ENCODE data around the gene INCENP.
"Not testable (repeated sequence)": the region's sequence is repeated elsewhere in the genome, so short reads cannot be mapped to it uniquely, and the experiment has no call there.

Gene INCENP

DNA sequence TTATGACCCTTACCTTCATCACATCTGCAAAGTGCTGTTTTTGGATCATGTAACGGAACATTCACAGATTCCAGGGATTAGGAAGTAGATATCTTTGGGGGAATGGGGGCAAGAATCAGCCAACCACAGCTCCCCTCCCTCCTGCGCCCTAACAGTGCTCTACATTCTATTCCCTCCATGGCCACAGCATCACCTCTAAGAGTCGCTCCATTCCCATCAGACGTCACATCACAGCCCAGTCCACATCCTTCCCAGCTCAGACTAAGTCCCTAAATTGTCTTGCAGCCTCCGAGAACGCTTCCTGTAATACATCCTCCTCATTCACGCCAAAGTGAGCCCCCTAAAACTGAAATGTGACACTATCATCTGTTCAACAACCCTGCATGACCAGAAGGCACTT lies 72.1 kb downstream of the INCENP start:
- no peak overlapping the region for H3K27ac ChIP-seq
- H3K27me3 ChIP-seq: peaks cover 0 to 25% of the 10 kb centered on the region in 2 donors
- H3K4me3 ChIP-seq: no peak overlapping the region
- DNase-seq: no peak
- TF ChIP-seq, protein P1, sequence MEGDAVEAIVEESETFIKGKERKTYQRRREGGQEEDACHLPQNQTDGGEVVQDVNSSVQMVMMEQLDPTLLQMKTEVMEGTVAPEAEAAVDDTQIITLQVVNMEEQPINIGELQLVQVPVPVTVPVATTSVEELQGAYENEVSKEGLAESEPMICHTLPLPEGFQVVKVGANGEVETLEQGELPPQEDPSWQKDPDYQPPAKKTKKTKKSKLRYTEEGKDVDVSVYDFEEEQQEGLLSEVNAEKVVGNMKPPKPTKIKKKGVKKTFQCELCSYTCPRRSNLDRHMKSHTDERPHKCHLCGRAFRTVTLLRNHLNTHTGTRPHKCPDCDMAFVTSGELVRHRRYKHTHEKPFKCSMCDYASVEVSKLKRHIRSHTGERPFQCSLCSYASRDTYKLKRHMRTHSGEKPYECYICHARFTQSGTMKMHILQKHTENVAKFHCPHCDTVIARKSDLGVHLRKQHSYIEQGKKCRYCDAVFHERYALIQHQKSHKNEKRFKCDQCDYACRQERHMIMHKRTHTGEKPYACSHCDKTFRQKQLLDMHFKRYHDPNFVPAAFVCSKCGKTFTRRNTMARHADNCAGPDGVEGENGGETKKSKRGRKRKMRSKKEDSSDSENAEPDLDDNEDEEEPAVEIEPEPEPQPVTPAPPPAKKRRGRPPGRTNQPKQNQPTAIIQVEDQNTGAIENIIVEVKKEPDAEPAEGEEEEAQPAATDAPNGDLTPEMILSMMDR (IDR thresholded peaks at IDR 0.05): no peak
- intact Hi-C loops (cut with DNase I; ENCODE audit: low total_unique reads): no loop called here
- no peaks in the 10 kb centered on the region for H3K9me3 ChIP-seq
- no peaks in the 10 kb centered on the region for H3K4me1 ChIP-seq
- H3K36me3 ChIP-seq: no peaks in the 10 kb centered on the region

DNA sequence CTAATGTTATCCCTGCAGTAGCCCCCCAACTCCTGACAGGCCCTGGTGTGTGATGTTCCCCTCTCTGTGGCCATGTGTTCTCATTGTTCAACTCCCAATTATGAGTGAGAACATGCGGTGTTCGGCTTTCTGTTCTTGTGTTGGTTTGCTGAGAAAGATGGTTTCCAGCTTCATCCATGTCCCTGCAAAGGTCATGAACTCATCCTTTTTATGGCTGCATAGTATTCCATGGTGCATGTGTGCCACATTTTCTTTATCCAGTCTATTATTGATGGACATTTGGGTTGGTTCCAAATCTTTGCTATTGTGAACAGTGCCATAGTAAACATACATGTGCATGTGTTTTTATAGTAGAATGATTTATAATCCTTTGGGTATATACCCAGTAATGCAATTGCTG lies 73.6 kb downstream of the INCENP start:
- H3K4me3 ChIP-seq; H3K4me1 ChIP-seq; DNase-seq; H3K9me3 ChIP-seq; H3K36me3 ChIP-seq; intact Hi-C loops (cut with DNase I; ENCODE audit: low total_unique reads); H3K27ac ChIP-seq: not testable (repeated sequence)
- peaks cover 0 to 25% of the 10 kb centered on the region in 2 donors for H3K27me3 ChIP-seq

DNA sequence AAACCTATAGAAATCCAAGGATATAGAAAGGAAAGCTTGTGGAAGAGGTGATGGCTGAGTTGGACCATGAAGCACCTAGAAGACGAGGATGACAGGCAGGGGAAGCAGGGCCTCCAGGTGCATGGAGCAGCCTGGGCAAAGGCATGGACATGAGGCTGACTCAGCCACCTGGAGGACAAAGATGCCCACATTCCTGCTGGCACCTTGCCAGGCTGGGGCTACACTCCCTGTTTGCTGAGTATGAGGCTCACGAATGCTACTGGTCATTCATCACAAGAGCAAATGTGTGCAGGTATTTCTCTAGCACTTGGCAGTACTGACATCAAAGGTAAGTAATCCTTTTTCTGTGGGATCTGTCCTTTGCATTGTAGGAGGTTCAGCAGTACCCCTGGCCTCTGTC lies 77.6 kb downstream of the INCENP start:
- no peak for DNase-seq
- no peak overlapping the region for H3K27ac ChIP-seq
- H3K27me3 ChIP-seq: peaks cover 0 to 5% of the 10 kb centered on the region in 2 donors
- no peaks in the 10 kb centered on the region for H3K9me3 ChIP-seq
- TF ChIP-seq, protein P1 (IDR thresholded peaks at IDR 0.05): no peak
- intact Hi-C loops (cut with DNase I; ENCODE audit: low total_unique reads): no loop called here
- no peaks in the 10 kb centered on the region for H3K4me1 ChIP-seq
- H3K4me3 ChIP-seq: no peak overlapping the region
- H3K36me3 ChIP-seq: no peaks in the 10 kb centered on the region
